GM21528 (cell line): ENCODE data around the gene CDH5.

Experiments
- ATAC-seq: cut with Tn5 transposase; IDR thresholded peaks from one replicate; pipeline ENCODE4 v1.9.1; 2021; ENCODE audit warnings: mild to moderate bottlenecking, moderate library complexity; ENCODE audit not compliant: unreplicated experiment, low FRiP score

Gene CDH5

DNA sequence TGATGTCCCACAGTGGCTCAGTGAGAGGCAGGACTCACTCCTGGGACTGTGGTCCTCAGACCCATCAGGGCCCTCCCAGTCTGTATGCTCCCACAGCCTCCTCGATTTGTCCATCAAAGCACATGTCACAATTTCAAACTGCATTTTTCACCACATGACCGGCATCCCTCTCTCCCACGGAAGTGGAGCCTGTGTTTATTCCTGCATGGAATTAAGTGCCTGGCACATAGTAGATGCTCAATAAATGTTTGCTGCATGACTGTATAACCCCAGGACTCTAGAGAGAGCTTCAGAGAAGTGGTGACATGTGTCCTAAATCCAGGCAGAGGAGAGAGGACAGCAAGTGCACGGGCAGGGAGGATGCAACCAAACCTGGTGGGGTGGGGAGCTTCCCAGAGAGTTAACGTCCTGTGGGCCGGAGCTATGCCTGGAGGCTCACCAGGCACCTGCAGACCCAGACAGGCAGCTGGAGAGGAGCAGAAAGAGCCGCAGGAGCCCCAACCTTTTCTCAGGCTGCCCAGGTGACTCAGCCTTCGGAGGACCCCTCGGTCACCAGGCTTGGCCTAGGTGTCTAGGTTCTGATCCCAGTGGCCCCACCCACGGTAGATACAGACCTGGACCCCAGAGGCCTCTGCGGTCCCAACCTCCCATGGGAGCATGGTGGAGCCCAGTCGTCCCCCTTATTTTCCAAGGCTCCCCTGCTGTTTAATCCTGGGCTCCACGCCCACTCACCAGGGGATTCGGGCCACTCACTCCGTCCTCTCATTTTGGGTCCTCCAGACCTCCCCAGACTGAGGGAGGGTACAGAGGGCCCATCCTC lies 5.8 kb downstream of the CDH5 start:
- ATAC-seq, result no peak

DNA sequence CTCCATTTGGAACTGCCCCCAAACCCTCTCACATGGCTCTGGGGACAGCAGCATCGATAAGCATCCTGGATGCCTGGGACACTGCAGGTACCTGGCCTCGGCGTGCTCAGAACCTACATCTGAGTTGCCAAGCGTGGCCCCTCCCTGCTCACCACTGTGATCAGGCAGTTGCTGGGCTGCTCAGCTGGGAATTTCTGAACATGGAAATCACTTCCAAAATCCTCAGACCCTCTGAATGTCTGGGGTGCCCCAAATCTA lies 6.3 kb downstream of the CDH5 start:
- ATAC-seq, result no peak

DNA sequence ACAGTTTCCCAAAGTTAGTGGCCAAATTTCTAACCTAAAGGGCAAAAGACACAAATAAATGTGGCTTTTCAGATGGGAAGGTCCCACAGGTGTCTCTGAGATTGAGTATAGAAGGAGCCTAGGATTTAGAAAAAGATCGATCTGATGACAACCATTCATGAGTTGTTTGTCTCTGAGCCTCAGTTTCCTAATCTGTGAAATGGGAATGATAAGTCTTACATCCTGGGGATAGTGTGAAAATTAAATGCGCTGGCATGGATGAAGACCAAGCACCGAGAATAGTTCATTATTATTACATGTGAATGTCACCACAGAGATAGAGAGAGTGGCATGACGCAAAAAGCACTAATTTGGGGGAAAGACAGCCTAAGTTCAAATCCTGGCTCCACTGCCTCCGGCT lies 7.2 kb downstream of the CDH5 start:
- no peak for ATAC-seq

DNA sequence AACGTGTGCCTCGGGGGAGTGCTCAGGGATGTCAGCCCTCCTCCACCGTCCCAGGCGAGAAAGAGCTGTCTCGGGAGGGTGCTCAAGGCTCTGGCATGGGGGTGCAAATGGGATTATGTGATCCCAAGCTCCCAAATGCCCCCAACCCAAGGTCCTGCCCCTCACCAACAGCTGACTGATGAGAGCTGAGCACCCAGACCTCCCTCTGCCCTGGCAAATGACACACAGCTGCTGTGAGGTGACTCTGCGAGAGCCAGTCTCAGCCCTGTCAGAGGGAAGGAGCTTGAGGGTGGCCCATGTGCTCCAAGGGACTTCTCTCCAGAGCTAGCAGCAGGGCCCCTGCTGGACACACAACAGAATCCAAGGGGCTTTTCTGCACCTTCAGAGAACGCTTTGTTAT lies 7.7 kb downstream of the CDH5 start:
- ATAC-seq, result no peak

DNA sequence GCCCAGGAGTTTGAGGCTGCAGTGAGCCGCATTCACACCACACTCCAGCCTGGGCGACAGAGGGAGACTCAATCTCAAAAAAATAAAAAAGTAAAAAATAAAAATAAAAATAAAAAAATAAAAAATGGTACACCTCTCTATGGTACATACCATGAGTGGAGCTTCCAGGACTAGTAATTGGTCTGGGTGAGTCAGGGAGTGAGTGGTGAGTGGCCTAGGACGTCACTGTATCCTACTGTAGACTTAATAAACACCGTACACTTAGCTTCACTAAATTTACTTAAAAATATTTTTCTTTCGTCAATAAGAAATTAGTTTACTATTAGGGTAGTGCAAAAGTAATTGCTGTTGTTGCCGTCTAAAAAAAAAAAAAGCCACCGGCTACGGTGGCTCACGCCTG lies 9.0 kb downstream of the CDH5 start:
- ATAC-seq, result no peak

DNA sequence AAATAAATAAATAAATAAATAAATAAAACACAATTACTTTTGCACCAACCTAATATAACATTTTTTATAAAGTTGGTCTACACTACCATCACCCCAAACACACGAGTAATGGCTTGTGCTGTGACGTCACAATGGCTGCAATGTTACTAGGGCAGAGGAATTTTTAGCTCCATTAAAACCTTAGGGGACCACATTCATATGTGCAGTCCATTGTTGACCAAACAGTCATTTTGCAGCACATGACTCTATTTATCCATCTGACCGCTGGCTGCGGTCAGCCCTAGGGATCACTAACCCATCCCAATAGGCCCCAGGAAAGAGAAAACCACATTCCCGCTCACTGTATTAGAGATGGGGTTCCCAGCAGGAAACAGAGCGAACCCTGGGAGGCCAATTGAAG lies 9.6 kb downstream of the CDH5 start:
- no peak for ATAC-seq

DNA sequence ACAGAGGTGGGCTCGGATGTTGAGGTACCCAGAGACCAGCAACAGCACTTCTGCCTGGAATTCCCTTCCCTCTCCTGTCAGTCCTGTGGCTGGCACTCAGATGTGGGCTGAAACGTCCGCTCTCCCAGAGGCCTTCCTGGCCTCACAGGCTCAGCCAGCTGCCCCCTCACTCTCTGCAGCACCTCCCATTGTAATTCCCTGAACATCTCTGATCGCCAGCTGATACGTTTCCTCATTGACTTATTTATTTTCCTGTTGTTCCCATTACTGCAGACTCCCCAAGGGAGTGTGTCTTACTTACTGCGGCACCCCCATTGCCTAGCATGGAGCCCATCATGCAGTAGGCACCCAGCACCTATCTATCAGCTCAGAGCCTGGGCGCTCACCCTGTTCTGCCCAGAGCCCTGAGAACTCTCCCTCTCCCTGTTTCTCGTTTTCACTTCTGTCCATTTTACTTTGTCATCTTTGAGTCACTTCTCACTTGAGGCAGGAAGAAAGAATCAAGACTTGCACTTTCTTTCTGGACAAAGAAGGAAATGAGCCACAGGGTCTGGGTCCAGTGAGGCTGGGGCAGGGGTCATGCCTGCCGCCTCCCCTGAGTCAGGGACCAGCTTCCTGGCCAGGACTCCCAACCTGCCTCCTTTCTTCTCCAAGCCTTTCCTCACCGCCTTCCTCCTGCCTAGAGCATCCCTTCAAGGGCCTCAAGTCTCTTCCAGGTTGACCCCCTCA lies 10.2 kb downstream of the CDH5 start:
- ATAC-seq, result no peak

DNA sequence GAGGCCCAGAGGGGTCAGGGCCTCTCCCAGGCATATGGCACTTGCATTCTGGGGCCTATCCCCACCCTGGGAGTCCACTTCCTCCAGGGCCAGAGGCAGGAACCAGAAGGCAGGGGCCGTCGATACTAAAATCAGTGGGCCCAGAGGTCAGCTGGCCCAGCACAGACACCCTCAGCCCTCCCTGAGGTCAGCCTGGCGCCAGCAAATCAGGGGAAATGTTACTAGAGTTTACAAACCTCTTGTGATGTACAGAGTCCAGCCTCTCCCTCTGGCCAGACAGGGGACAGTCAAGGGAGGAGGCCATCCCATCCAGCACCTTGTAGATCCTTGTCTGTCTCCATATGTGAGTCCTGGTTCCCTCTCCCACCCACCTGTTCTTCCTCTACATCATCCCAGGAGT lies 10.8 kb downstream of the CDH5 start:
- ATAC-seq, result no peak

DNA sequence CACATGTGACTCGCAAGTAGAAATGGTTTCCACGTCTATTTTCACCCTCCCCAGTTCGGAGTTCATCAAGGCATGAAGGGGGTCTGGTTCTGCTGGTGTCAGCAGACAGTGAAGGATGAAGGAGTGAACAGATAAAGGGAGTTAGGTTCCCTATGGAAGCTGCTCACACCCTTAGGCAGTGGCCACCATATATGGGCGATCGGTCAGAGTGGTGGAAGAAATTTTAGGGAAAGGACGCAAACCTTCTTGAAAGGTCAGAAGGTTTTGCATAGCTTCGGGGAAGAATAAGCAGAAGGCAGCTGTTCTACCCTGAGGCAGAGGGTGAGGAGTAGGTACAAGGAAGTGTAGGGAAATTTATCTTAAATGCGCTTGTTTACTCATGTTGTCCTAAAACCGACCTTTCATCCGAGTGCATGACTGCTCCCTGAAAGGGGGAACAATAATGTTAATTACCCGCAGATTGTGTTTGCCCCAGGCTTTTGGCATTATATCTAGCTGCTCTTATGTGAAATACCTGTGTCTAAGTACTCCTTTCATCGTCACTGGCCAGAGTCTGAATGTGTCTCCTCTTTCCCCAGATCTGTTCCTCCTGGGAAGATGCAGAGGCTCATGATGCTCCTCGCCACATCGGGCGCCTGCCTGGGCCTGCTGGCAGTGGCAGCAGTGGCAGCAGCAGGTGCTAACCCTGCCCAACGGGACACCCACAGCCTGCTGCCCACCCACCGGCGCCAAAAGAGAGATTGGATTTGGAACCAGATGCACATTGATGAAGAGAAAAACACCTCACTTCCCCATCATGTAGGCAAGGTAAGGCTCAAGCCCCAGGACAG lies 12.5 kb downstream of the CDH5 start:
- no peak for ATAC-seq

DNA sequence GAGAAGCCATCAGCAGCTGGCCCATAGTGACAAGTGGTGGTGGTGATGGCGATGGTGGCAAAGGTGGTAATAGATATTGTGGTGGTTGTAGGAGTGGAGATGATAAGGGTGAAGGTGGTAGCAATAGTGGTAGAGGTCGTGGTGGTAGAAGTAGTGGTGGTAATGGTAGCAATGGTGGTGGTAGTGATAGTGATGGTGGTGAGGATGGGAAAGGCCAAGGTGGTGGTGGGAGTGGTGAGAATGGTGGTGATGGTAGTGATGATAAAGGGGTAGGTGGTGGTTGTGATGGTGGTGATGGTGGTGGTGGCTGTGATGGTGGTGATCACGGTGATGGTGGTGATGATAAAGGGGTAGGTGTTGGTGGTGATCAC lies 13.1 kb downstream of the CDH5 start:
- no peak for ATAC-seq

DNA sequence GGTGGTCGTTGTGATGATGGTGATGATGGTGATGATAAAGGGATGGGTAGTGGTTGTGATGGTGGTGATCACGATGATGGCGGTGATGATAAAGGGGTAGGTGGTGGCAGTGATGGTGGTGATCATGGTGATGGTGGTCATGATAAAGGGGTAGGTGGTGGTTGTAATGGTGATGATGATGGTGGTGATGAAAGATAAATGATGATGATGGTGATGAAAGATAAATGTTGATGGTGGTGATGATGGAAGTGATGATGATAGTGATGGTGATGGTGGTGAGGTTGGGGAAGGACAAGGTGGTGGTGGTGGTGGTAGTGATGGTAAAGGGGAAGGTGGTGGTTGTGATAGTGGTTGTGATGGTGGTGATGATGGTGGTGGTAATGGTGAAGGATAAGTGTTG lies 13.9 kb downstream of the CDH5 start:
- ATAC-seq, result no peak

DNA sequence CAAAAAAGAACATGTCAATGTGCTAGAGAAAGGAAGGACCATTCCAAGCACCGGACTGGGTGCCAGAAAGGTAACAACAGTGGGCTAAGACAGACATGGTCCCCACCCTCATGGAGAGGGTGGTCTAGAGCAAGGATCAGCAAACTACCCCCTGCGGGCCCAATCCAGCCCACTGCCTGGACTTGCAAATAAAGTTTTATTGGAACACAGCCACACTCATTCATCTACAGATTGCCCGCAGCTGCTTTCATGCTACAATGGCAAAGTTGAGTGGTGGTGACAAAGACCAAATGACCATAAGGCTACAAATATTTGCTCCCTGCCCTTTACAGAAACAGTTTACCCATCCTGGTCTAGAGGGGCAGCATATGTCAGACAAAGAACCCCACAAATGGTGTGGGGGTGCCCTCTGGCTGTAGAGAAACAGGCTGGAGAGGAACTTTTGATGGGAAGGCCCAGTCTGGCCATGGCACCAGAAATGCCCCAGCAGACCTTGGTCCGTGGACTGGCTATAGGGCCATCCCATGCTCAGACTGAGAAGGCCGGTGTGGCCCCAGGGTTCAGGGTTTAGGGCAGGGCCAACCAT lies 15.2 kb downstream of the CDH5 start:
- ATAC-seq, result no peak

DNA sequence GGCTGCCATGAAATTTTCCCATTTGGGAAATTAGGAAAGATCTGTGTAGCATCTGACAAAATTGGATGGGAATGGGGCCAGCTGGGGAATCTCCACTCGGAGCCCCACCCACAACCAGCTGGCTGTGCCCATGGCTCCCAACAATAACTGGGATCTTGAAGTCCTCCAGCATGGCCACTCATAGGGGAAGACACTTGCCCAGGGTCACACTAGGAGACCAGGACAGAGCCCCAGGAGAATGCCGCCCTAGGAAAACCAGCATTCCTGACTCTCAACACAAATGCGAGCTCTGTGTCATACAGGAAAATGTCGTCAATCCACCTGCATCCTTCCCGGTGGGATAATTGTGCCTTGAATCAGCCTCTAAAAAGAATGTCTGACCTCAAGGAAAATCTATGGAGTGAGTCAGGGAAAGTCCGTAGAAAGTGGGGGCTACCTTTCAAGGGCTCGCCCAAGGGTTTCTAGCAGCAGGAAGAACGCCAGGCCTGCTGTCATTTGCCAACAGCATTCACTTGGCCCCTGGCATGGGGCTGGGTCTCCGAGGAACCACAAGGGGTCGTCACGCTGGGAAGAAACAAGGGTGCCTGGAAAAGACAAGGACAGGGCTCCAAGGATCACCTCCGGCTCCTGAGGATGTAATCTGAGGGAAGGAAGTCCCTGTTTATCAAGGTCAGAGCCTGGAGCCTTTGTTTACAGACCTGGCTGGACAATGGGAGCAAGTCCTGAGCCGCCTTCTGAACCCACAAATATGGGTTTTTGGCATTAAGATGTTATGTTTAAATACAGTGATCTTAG lies 15.9 kb downstream of the CDH5 start:
- ATAC-seq, result no peak

DNA sequence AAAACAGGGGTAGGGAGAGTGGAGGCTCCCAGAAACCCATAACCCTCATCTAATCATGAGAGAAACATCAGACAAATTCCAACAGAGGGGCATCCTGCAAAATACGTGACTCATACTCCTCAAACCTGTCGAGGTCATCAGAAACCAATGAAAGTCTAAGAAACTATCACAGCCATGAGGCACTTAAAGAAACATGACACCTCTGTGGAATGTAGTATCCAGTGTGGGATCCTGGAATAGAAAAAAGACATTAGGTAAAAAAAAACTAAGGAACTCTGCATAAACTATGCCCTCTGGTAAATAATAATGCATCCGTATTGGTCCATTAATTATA lies 16.4 kb downstream of the CDH5 start:
- ATAC-seq, result no peak

DNA sequence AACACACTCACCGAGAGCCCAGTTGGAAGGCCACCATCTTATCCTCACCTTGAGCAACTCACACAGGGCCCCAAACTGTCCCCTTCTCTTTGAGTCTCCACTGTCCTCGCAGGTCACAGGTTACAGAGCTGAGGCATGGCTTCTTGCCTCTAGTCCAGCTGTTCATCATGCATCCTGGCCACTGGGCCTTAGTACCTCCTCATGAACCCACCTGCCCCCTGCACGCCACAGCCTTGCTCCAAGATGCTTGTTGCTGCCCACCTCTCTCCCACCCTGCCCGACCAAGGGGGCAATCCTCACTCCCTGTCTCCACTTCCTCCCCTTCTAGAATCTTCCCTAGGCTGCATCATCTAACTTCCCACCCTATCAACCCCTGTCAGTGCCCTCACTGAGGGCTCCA lies 17.1 kb downstream of the CDH5 start:
- ATAC-seq, result no peak

DNA sequence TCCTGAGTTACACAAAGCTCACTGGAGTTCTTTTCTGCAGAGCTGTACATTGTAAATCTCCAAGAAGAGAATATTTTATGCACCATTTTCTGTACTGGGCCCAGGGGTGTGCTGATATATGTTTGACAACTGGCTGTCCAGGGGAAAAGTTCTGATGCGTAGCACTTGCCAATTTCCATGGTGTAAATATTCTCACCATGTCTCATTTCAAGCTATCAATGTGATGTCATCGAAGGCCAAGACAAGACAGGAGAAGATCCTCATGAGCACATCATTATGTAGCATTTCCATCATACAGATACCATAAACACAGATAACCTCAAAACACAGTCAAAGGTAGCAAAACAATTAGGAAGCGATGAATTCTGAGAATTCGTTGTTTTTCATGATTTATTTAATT lies 18.9 kb downstream of the CDH5 start:
- no peak for ATAC-seq

DNA sequence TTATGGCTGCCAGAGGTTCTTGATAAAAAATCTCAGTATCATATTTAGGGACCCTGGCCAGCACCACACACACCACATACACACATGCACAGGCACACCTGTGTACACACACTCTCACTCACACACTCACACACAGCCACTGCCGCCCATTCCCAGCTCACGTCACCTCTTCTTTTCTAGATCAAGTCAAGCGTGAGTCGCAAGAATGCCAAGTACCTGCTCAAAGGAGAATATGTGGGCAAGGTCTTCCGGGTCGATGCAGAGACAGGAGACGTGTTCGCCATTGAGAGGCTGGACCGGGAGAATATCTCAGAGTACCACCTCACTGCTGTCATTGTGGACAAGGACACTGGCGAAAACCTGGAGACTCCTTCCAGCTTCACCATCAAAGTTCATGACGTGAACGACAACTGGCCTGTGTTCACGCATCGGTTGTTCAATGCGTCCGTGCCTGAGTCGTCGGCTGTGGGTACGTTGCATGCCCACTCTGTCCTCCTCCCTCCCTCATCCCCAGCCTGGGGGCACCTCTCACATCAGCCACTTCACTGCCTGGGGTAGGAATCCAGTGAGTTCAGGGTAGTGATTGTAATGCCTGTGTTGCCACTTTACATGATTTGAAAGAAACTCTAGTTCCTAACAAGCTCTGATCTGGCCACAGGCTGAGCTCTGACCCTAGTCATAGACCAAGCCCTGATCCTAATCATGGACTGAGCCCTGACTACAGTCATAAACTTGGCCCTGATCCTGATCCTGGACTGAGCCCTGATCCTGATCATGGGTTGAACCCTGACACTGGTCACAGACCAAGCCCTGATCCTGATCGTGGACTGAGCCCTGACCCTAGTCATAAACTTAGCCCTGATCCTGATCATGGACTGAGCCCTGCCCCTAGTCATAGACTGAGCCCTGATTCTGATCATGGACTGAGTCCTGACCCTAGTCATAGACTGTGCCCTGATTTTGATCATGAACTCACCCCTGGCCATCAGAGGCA lies 20.4 kb downstream of the CDH5 start:
- no peak for ATAC-seq

DNA sequence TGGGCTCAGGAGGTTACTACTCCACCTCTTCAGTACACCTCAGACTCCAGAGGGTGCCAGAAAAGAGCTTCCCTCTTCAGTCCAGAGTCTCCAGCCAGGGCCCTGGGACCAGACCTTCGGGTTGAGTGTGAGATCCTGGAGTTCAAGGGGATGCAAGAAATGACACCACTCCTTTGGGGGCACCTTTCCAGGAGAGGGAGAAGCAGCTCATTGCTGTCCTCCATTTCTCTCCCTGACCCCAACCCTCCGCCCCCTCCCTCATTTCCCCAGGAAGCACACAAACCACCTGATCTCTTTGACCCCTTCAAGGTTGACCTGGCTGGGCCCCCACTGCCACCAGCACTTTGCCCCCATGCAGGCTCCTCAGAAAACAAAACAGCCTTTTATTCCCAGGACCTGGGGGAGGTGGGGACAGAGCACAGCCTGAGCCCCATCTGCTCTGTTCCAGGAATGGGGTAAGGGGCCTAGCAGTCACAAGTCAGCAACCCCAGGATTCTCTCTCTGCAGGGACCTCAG lies 21.4 kb downstream of the CDH5 start:
- ATAC-seq, result no peak
